HepG2 (cell line): ENCODE data around the gene BTRC.

Source experiments
- FOXP1 ChIP-seq, 2 experiments: fragments of 450-650 bp in 1 of 2; IDR thresholded peaks; 2 replicates each; pipeline ENCODE4 v1.6.1; 2017 to 2018; ENCODE audit warnings: antibody characterized with exemption in 1 of 2
- ZFX ChIP-seq: sonication (generic); formaldehyde crosslinking; IDR thresholded peaks from 2 replicates; pipeline ENCODE4 v1.4.0; 2020; ENCODE audit warnings: mild to moderate bottlenecking, low read depth, missing genetic modification reagents, moderate library complexity

DNA sequence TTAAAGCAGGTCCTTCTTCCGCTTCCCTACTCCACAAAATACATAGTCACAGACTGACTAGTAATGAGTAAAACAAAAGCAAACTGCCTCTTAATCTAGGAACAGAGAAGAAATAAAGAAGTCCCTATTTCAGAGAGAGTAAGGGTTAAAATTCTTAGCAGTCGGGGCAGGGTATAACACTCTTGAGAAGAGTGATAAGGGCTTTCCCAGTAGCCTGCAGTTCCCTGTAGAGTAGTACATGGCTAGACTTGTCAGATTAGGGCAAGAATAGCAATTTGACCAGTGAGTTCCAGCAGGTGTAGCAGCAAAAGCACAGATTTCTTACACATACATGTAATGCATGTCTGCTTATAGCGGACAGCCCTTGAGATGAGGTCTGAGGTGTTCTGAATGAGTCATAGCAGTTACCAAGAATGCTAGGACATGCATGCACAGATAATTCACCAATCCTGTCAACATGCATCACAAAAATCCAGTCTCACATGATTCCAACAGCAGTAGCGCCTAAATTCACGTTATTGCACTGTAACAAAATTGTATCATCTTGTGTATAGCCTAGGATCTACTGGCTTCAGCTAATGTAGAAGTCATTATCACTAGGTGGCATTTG, 40.7 kb downstream of the BTRC start:
- TF ChIP-seq FOXP1 (IDR thresholded peaks at IDR 0.05) (no peak), FOXP1 (CRISPR knock-in tag; IDR thresholded peaks at IDR 0.05) (no peak), ZFX (CRISPR knock-in tag) (no peak)
